Brain microvascular endothelial cell (primary cell): ENCODE measurements around the gene RIMBP2.

ENCODE experiments used
- DNase-seq: peaks from one replicate; pipeline ENCODE4 v3.0.0-alpha.2; 2020
- H3K27ac ChIP-seq: fragments of 250-450 bp; sonication (Bioruptor Pico); 2 replicates; pipeline ENCODE4 v1.5.1; 2020; ENCODE audit warnings: mild to moderate bottlenecking, moderate library complexity
- H3K27me3 ChIP-seq: fragments of 250-450 bp; sonication (Bioruptor Pico); replicated peaks from 2 replicates; pipeline ENCODE4 v1.5.1; 2020; ENCODE audit warnings: mild to moderate bottlenecking
- H3K36me3 ChIP-seq: fragments of 250-450 bp; sonication (Bioruptor Pico); replicated peaks from 2 replicates; pipeline ENCODE4 v1.5.1; 2020; ENCODE audit warnings: mild to moderate bottlenecking
- H3K4me3 ChIP-seq: 2 replicates; pipeline ENCODE4 v1.5.1; 2011; ENCODE audit warnings: low read depth, mild to moderate bottlenecking, control low read depth, low read length, moderate library complexity
- in situ Hi-C: cut with HindIII; loops from 2 replicates; pipeline ENCODE4 v1.10.0; 2017; ENCODE audit warnings: low sequenced_read_pairs, low pct_ligation_motif_present
- TF ChIP-seq, protein P1 (sequence below): IDR thresholded peaks from 2 replicates; pipeline ENCODE4 v1.5.1; 2011; ENCODE audit warnings: low read depth, mild to moderate bottlenecking, moderate library complexity, low read length, control low read depth, inconsistent platforms; ENCODE audit errors: missing control alignments

RIMBP2 gene

DNA sequence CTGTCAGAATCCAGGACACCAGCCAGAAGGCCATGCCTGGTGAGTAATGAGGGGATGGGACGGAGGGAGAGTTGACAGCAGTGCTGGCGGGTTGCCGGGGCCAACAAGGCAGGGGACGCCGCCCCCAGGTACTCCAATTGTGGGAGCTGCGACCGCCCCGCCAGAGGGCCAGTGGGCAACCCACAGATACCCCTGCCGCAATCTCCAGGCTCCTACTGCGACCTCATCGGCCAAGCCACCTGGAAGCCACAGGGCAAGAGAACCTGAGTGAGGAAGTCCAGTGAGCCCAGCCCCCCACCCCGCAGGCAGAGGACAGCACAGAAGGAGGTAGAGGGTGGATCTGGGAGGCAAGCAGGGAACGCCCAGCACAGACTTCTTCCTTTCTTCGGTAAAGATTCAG lies 103.0 kb downstream of the RIMBP2 start:
- no peaks in the 10 kb centered on the region for H3K27me3 ChIP-seq
- no peak for DNase-seq
- no peak overlapping the region for H3K27ac ChIP-seq
- TF ChIP-seq, protein P1, sequence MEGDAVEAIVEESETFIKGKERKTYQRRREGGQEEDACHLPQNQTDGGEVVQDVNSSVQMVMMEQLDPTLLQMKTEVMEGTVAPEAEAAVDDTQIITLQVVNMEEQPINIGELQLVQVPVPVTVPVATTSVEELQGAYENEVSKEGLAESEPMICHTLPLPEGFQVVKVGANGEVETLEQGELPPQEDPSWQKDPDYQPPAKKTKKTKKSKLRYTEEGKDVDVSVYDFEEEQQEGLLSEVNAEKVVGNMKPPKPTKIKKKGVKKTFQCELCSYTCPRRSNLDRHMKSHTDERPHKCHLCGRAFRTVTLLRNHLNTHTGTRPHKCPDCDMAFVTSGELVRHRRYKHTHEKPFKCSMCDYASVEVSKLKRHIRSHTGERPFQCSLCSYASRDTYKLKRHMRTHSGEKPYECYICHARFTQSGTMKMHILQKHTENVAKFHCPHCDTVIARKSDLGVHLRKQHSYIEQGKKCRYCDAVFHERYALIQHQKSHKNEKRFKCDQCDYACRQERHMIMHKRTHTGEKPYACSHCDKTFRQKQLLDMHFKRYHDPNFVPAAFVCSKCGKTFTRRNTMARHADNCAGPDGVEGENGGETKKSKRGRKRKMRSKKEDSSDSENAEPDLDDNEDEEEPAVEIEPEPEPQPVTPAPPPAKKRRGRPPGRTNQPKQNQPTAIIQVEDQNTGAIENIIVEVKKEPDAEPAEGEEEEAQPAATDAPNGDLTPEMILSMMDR: no peak
- in situ Hi-C loops: no loop called here
- no peak overlapping the region for H3K4me3 ChIP-seq
- H3K36me3 ChIP-seq: no peaks in the 10 kb centered on the region

DNA sequence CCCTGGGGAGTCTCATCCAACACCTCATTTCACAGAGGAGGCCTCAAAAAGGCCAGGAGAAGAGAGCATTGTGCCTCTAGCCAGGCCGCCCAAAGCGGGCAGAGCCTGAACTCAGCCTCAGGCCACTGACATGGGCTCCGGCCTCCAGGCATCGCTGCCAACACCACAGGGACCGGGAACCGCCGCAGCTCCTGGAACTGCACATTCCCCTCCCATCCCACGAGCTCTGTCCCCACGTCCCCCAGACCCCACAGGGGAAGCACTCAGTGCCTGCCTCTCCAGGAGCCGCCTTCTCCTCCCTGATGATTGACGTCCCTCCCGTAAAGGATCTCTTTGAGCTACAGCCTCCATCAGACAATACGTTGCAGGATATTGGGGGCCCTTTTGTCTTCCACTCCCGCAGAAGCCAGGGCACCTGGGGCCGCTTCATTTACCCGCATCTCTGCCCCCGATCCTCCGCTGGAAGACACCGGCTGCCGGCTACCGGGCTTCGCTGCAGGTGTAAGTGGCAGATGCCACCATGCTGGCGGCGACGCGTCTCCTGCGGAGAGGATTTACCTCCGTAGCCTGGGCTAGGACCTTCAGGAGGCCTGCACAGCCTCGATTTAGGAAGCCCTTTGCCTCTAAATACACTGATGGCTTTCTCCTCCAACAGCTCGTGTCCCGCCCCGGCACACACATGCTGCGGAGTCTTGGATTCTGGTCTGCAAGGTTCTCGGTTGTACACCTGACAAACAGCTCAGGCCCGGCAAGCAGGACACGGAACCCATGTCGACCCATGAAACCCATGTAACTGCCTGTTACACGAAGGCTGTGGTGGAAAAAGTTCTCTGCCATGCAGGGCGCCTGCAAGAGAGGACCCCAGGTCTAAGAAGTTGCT lies 104.8 kb downstream of the RIMBP2 start:
- TF ChIP-seq, protein P1: no peak
- in situ Hi-C loops: no loop called here
- no peak overlapping the region for H3K27ac ChIP-seq
- no peaks in the 10 kb centered on the region for H3K27me3 ChIP-seq
- no peak overlapping the region for H3K4me3 ChIP-seq
- H3K36me3 ChIP-seq: no peaks in the 10 kb centered on the region
- DNase-seq: no peak

DNA sequence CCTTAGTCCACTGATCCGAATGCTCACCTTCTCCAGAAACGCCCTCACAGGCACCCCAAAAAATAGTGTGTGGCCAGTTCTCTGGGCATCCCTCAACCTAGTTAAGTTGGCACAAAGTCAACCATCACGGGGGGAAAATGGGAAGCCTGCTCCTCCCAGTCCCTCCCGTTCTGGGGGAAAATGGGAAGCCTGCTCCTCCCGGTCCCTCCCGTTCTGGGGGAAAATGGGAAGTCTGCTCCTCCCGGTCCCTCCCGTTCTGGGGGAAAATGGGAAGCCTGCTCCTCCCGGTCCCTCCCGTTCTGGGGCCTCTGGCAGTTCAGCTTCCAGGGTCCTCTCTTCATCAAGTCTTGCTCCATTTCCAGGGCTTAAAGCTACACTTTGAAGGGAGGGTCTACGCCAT lies 106.1 kb downstream of the RIMBP2 start:
- Histone ChIP-seq H3K27ac (no peak overlapping the region), H3K27me3 (no peaks in the 10 kb centered on the region), H3K36me3 (no peaks in the 10 kb centered on the region), H3K4me3 (no peak overlapping the region)
- TF ChIP-seq, protein P1: no peak
- in situ Hi-C loops: no loop called here
- no peak for DNase-seq

DNA sequence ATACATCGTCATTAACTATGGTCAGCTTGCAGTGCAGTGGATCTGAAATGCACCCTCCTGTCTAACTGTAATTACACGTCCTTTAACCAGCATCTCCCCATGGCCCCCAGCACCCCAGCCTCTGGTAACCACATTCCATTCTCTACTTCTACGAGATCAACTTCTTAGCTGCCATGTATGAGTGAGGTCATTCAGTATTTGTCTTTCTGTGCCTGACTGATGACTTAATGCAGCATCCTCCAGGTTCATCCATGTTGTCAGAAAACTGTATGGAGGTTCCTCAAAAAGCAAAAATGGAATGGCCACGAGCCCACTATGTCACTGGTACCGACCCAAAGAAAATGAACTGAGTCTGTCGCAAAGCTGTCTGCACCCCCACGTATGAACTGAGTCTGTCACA lies 107.3 kb downstream of the RIMBP2 start:
- H3K36me3 ChIP-seq: no peaks in the 10 kb centered on the region
- DNase-seq: no peak
- no peaks in the 10 kb centered on the region for H3K27me3 ChIP-seq
- no peak overlapping the region for H3K4me3 ChIP-seq
- no peak overlapping the region for H3K27ac ChIP-seq
- TF ChIP-seq, protein P1: no peak
- in situ Hi-C loops: no loop called here

DNA sequence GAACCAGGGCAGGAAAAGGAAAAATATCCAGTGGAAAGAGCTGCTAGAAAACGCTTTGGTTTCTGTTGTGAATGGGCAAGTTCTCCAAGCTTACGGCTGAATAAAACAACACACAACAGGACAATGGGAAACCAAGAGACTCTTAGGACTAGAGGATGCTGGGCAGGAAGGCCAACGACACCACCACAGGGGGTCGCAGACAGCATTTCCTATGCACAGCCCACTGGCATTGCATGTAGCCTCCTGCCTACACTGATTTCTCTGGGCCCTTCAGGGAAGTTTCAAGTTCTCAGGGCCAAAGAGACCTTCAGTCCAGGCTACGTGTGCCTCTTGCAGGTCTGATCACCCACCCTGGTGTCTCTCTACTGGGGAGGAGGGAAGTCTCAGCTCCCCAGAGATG lies 108.0 kb downstream of the RIMBP2 start:
- no peak overlapping the region for H3K4me3 ChIP-seq
- H3K36me3 ChIP-seq: no peaks in the 10 kb centered on the region
- no peaks in the 10 kb centered on the region for H3K27me3 ChIP-seq
- TF ChIP-seq, protein P1: no peak
- in situ Hi-C loops: no loop called here
- no peak for DNase-seq
- H3K27ac ChIP-seq: no peak overlapping the region

DNA sequence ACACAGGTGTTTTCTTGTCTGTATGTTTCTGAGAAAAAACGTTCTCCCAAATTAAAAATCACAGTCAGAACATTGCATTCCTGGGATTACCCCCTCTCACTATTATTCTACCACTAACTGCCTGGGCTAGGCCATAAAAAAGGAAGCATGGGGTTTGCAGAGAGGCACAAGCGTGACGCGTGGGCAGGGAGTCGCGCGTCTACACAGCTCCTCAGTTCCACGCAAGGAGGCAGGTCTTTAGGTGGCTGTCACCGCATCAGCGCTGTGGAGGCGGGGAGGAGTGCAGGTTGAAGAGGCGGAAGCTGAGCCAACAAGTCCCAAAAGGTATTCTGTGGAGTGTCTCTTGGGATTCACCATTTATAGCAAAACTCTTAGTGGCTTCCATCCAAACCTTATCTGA lies 109.9 kb downstream of the RIMBP2 start:
- in situ Hi-C loops: no loop called here
- Histone ChIP-seq H3K27me3 (no peaks in the 10 kb centered on the region), H3K4me3 (no peak overlapping the region), H3K27ac (no peak overlapping the region), H3K36me3 (no peaks in the 10 kb centered on the region)
- TF ChIP-seq, protein P1: no peak
- DNase-seq: no peak
